ENCODE data around the gene FADS2. TPM values are rescaled to one million over a fixed set of nuclear protein-coding genes. Genes with fewer than 3 reads are reported as not detected.

FADS2 gene
- total and polyA plus RNA-seq, 2 of the 13 experiments (the other 11 are each of a cell fraction or from before 2014, with no cell fraction given) = 90.1 to 124 TPM

GRCh38 chr11:61904539-61905048 lies 76.5 kb downstream of the FADS2 start (continued):
- TF ChIP-seq EZH2 (conservative IDR thresholded peaks at IDR 0.05; ENCODE audit: low read depth, low read length) (no peak), ZBTB7B (CRISPR knock-in tag; IDR thresholded peaks at IDR 0.05) (no peak), ZNF562 (CRISPR knock-in tag; IDR thresholded peaks at IDR 0.05; ENCODE audit: borderline replicate concordance) (no peak), SALL1 (CRISPR knock-in tag; IDR thresholded peaks at IDR 0.05) (no peak; the same call in 1 of the 2 replicates), ZBTB38 (CRISPR knock-in tag; IDR thresholded peaks at IDR 0.05) (peak; percentile 31; the same call in 1 of the 2 replicates), HNF1B (CRISPR knock-in tag; IDR thresholded peaks at IDR 0.05) (peak; percentile 70; the same call in 1 of the 2 replicates), ZKSCAN1 (IDR thresholded peaks at IDR 0.05; ENCODE audit: low read length) (no peak), ZNF879 (CRISPR knock-in tag; IDR thresholded peaks at IDR 0.05) (no peak), MLXIP (CRISPR knock-in tag; IDR thresholded peaks at IDR 0.05; ENCODE audit: borderline replicate concordance) (no peak), USF2 (IDR thresholded peaks at IDR 0.05; ENCODE audit: low read depth, low read length) (no peak), USF2 (CRISPR knock-in tag; IDR thresholded peaks at IDR 0.05; ENCODE audit: borderline replicate concordance) (no peak), ZNF230 (CRISPR knock-in tag; IDR thresholded peaks at IDR 0.05) (peak; percentile 62; the same call in 1 of the 2 replicates), ZNF605 (CRISPR knock-in tag; IDR thresholded peaks at IDR 0.05) (0 out of 2 replicates have a peak, but pooled peaks have one; percentile 42), ZFP1 (CRISPR knock-in tag; IDR thresholded peaks at IDR 0.05) (no peak), ZNF326 (CRISPR knock-in tag; IDR thresholded peaks at IDR 0.05; ENCODE audit: borderline replicate concordance) (no peak), HHEX (CRISPR knock-in tag; IDR thresholded peaks at IDR 0.05) (no peak)
- TF ChIP-seq, protein P1, sequence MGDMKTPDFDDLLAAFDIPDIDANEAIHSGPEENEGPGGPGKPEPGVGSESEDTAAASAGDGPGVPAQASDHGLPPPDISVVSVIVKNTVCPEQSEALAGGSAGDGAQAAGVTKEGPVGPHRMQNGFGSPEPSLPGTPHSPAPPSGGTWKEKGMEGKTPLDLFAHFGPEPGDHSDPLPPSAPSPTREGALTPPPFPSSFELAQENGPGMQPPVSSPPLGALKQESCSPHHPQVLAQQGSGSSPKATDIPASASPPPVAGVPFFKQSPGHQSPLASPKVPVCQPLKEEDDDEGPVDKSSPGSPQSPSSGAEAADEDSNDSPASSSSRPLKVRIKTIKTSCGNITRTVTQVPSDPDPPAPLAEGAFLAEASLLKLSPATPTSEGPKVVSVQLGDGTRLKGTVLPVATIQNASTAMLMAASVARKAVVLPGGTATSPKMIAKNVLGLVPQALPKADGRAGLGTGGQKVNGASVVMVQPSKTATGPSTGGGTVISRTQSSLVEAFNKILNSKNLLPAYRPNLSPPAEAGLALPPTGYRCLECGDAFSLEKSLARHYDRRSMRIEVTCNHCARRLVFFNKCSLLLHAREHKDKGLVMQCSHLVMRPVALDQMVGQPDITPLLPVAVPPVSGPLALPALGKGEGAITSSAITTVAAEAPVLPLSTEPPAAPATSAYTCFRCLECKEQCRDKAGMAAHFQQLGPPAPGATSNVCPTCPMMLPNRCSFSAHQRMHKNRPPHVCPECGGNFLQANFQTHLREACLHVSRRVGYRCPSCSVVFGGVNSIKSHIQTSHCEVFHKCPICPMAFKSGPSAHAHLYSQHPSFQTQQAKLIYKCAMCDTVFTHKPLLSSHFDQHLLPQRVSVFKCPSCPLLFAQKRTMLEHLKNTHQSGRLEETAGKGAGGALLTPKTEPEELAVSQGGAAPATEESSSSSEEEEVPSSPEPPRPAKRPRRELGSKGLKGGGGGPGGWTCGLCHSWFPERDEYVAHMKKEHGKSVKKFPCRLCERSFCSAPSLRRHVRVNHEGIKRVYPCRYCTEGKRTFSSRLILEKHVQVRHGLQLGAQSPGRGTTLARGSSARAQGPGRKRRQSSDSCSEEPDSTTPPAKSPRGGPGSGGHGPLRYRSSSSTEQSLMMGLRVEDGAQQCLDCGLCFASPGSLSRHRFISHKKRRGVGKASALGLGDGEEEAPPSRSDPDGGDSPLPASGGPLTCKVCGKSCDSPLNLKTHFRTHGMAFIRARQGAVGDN (CRISPR knock-in tag; IDR thresholded peaks at IDR 0.05) = peak; percentile 90
- TF ChIP-seq, protein P2, sequence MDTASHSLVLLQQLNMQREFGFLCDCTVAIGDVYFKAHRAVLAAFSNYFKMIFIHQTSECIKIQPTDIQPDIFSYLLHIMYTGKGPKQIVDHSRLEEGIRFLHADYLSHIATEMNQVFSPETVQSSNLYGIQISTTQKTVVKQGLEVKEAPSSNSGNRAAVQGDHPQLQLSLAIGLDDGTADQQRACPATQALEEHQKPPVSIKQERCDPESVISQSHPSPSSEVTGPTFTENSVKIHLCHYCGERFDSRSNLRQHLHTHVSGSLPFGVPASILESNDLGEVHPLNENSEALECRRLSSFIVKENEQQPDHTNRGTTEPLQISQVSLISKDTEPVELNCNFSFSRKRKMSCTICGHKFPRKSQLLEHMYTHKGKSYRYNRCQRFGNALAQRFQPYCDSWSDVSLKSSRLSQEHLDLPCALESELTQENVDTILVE (CRISPR knock-in tag; IDR thresholded peaks at IDR 0.05) = no peak

Measured in HepG2 (cell line).